ENCODE data around the gene SNTA1. TPM values are rescaled to one million over a fixed set of nuclear protein-coding genes. Genes with fewer than 3 reads are reported as not detected.
A peak's percentile ranks its signal among the peaks of the same experiment; 100 is the strongest.
"Not testable (repeated sequence)": the region's sequence is repeated elsewhere in the genome, so short reads cannot be mapped to it uniquely, and the experiment has no call there.

Gene SNTA1
- total RNA-seq, 1 donor from 2014 or later: 1.1 TPM

DNA sequence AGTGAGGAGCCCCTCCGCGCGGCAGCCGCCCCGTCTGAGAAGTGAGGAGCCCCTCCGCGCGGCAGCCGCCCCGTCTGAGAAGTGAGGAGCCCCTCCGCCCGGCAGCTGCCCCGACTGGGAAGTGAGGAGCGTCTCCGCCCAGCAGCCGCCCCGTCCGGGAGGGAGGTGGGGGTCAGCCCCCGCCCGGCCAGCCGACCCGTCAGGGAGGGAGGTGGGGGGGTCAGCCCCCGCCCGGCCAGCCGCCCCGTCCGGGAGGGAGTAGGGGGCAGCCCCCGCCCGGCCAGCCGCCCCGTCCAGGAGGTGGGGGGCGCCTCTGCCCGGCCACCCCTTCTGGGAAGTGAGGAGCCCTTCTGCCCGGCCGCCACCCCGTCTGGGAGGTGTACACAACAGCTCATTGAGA is 54.2 kb downstream of the SNTA1 start:
- intact Hi-C loops (cut with micrococcal nuclease); H3K4me3 Mint-ChIP-seq (ENCODE audit: low read depth); H3K27ac Mint-ChIP-seq; H3K27me3 Mint-ChIP-seq (ENCODE audit: low read depth); H3K4me1 Mint-ChIP-seq (ENCODE audit: low read depth); H3K9me3 Mint-ChIP-seq; DNase-seq (ENCODE audit: low spot score): not testable (repeated sequence)
- peaks cover 59% of the 10 kb centered on the region for H3K36me3 Mint-ChIP-seq (ENCODE audit: low read depth)

DNA sequence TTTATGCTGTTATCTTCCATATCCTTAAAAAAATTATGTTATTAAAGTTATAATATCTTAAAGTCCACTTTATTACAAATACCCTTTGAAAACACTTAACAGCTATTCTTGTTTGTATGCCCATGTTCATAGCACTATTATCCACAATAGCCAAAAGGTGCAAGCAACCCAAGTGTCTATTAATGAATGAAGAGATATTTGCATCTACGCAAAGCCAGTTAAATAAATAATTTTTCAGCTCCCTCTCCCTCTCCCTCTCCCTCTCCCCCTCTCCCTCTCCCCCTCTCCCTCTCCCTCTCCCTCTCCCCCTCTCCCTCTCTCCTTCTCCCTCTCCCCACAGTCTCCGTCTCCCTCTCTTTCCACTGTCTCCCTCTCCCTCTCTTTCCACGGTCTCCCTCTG is 55.3 kb downstream of the SNTA1 start:
- Mint-ChIP-seq H3K4me1 (ENCODE audit: low read depth) (no peaks in the 10 kb centered on the region), H3K27me3 (ENCODE audit: low read depth) (no peaks in the 10 kb centered on the region), H3K9me3 (no peaks in the 10 kb centered on the region), H3K36me3 (ENCODE audit: low read depth) (peaks cover 55% of the 10 kb centered on the region), H3K27ac (no peak overlapping the region), H3K4me3 (ENCODE audit: low read depth) (no peak overlapping the region)
- no peak for DNase-seq (ENCODE audit: low spot score)
- intact Hi-C loops (cut with micrococcal nuclease): no loop called here

DNA sequence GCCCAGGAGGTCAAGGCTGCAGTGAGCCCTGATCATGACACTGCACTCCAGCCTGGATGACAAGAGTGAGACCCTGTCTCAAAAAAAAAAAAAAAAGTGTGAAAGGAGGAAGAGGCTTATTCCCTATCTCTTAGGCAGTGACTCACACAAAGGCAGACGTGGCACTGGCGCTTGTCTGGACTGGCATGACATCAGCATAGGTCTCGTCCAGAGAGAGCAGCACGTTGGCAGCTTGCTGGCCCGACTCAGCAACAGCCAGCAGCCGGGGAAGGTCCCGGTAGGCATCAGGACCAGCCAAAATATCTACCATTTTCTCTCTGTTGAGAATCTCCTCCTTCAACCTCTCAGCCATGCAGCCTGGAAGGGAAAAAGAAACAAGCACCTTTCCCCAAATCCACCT is 56.4 kb downstream of the SNTA1 start:
- no peaks in the 10 kb centered on the region for H3K9me3 Mint-ChIP-seq
- H3K36me3 Mint-ChIP-seq (ENCODE audit: low read depth): peaks cover 50% of the 10 kb centered on the region
- no peak for DNase-seq (ENCODE audit: low spot score)
- intact Hi-C loops (cut with micrococcal nuclease): no loop called here
- no peak overlapping the region for H3K27ac Mint-ChIP-seq
- no peaks in the 10 kb centered on the region for H3K27me3 Mint-ChIP-seq (ENCODE audit: low read depth)
- H3K4me3 Mint-ChIP-seq (ENCODE audit: low read depth): no peak overlapping the region
- no peaks in the 10 kb centered on the region for H3K4me1 Mint-ChIP-seq (ENCODE audit: low read depth)

DNA sequence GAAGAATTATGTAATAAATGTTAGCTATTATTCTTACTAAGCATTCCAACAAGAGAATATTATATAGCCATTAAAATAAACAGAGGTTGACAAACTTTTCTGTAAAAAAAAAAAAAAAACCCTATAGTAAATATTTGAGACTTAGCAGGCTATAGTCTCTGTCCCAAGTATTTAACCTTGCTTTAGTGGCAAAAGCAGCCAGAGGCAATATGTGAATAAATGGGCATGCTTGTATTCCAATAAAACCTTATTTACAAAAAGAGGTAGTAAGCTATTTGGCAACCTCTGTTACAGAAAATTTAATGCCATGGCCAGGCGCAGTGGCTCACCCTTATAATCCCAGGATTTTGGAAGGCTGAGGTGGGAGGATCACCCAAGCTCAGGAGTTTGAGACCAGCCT is 56.9 kb downstream of the SNTA1 start:
- no peak overlapping the region for H3K4me3 Mint-ChIP-seq (ENCODE audit: low read depth)
- intact Hi-C loops (cut with micrococcal nuclease): no loop called here

DNA sequence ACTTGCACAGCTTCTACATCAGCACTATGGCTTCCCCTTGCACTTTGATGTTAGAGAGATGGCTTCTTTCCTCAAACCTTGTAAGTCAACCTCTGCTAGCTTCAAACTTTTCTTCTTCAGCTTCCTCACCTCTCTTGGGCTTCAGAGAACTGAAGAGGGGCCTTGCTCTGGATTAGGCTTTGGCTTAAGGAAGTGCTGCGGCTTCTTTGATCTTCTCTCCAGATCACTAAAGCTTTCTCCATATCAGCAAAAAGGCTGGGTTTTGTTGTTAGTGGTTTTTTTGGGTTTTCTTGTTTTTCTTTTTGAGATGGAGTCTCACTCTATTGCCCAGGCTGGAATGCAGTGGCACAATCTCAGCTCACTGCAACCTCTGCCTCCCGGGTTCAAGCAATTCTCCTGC is 66.2 kb downstream of the SNTA1 start:
- Mint-ChIP-seq H3K27ac (no peak overlapping the region), H3K9me3 (no peaks in the 10 kb centered on the region), H3K27me3 (ENCODE audit: low read depth) (no peaks in the 10 kb centered on the region), H3K4me3 (ENCODE audit: low read depth) (no peak overlapping the region), H3K36me3 (ENCODE audit: low read depth) (peaks cover 59% of the 10 kb centered on the region), H3K4me1 (ENCODE audit: low read depth) (peaks cover 25% of the 10 kb centered on the region)
- intact Hi-C loops (cut with micrococcal nuclease): no loop called here
- DNase-seq (ENCODE audit: low spot score): no peak

More for the DNA sequence above, 56.9 kb downstream of the SNTA1 start:
- H3K27ac Mint-ChIP-seq: no peak overlapping the region
- H3K4me1 Mint-ChIP-seq (ENCODE audit: low read depth): no peaks in the 10 kb centered on the region
- no peaks in the 10 kb centered on the region for H3K27me3 Mint-ChIP-seq (ENCODE audit: low read depth)
- H3K36me3 Mint-ChIP-seq (ENCODE audit: low read depth): peaks cover 46% of the 10 kb centered on the region
- H3K9me3 Mint-ChIP-seq: no peaks in the 10 kb centered on the region
- DNase-seq (ENCODE audit: low spot score): no peak

DNA sequence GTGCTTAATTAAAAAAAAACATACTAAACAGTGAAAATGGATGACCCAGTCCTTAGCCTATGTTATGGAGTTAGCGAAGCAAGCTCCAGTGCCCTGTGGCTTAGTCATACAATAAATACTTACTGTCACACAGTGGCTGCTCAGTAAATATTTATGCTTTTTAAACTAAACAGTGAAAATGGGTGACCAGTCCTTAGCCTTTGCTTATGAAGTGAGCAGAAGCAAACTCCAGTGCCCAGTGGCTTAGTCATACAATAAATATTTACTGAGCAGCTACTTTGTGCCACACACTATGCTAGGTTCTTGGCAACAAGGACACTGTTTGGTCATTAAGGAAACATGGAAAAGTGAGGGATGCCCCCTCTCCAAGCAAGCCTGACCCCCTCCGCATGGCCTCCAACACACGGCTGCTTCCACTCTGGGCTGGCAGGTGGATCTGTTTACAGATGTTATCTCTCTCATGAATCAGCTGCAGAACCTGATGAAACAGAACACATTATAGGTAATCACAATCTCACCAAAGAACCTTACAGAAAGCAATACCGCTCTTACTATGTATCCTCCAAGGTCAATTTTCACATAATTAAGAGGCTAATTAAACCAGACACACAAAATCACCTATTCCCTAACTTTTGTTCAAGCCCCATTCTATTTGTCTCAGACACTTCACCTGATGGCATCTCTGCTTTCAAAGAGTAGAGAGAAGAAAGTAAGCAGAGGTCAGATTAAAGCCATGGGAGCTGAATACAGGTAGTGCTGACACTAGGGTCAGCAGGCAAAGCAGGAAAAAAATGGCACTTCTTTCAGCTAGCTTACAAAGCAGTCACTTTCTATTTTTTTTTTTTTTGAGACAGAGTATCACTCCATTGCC is 69.6 kb downstream of the SNTA1 start:
- Mint-ChIP-seq H3K27ac (no peak overlapping the region), H3K27me3 (ENCODE audit: low read depth) (no peaks in the 10 kb centered on the region), H3K4me1 (ENCODE audit: low read depth) (peaks cover 37% of the 10 kb centered on the region), H3K4me3 (ENCODE audit: low read depth) (no peak overlapping the region), H3K9me3 (no peaks in the 10 kb centered on the region), H3K36me3 (ENCODE audit: low read depth) (peaks cover 59% of the 10 kb centered on the region)
- intact Hi-C loops (cut with micrococcal nuclease): no loop called here
- DNase-seq (ENCODE audit: low spot score): no peak

DNA sequence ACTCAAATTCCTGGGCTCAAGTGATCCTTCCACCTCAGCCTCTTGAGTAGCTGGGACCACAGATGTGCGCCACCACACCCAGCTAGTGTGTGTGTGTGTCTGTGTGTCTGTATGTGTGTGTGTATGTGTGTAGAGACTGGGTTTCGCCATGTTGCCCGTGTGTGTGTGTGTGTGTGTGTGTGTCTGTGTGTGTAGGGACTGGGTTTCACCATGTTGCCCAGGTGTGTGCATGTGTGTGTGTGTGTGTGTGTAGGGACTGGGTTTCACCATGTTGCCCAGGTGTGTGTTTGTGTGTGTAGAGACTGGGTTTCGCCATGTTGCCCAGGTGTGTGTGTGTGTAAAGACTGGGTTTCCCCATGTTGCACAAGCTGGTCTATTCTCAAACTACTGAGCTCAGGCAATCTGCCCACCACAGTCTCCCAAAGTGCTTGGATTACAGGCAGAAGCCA is 70.5 kb downstream of the SNTA1 start:
- Mint-ChIP-seq H3K9me3 (no peaks in the 10 kb centered on the region), H3K27me3 (ENCODE audit: low read depth) (no peaks in the 10 kb centered on the region), H3K27ac (no peak overlapping the region), H3K36me3 (ENCODE audit: low read depth) (peaks cover 52% of the 10 kb centered on the region), H3K4me1 (ENCODE audit: low read depth) (peaks cover 30% of the 10 kb centered on the region), H3K4me3 (ENCODE audit: low read depth) (no peak overlapping the region)
- DNase-seq (ENCODE audit: low spot score): no peak
- intact Hi-C loops (cut with micrococcal nuclease): no loop called here

DNA sequence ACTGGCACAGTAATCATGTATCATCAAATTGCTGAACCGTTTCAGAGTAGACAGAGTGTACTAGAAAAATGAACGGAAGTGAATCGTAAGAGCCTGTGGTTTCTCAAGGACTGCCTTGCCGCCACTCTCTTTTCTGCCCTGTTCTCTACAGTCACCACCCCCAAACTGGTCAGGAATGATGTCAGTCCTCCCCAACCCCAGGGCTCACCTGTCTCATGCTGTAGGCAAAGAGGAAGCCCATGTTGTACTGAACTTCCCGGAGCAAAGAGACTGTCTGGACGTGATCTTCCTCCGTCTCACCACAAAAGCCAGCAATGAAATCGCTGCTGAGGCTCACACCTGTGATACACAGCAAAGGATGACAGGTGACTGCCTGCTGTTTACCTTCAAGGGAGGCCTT is 73.3 kb downstream of the SNTA1 start:
- H3K27ac Mint-ChIP-seq: peak overlapping the region; percentile 76
- no peaks in the 10 kb centered on the region for H3K9me3 Mint-ChIP-seq
- H3K36me3 Mint-ChIP-seq (ENCODE audit: low read depth): peaks cover 56% of the 10 kb centered on the region
- no peaks in the 10 kb centered on the region for H3K27me3 Mint-ChIP-seq (ENCODE audit: low read depth)
- peak overlapping the region; percentile 13 for H3K4me3 Mint-ChIP-seq (ENCODE audit: low read depth)
- intact Hi-C loops (cut with micrococcal nuclease): no loop called here
- DNase-seq (ENCODE audit: low spot score): peak; percentile 25
- H3K4me1 Mint-ChIP-seq (ENCODE audit: low read depth): peaks cover 23% of the 10 kb centered on the region

DNA sequence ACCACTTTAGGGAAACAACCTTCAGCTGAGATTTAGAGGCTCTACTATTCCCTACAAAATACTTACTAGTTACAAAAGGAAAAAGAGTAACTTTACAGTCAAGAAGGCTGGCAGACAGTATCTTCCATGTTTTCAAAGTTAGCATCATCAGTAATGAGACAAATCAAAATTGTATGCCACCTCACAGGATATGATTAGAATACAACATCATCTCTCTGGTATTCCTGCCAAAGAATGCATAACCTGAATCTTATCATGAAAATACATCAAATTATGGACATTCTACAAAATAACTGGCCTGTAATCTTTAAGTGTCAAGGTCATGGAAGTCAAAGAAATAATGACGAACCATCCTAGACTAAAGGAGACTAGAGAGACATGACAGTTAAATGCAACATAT is 80.7 kb downstream of the SNTA1 start:
- Mint-ChIP-seq H3K27ac (no peak overlapping the region), H3K4me1 (ENCODE audit: low read depth) (no peaks in the 10 kb centered on the region)
- DNase-seq (ENCODE audit: low spot score): no peak

DNA sequence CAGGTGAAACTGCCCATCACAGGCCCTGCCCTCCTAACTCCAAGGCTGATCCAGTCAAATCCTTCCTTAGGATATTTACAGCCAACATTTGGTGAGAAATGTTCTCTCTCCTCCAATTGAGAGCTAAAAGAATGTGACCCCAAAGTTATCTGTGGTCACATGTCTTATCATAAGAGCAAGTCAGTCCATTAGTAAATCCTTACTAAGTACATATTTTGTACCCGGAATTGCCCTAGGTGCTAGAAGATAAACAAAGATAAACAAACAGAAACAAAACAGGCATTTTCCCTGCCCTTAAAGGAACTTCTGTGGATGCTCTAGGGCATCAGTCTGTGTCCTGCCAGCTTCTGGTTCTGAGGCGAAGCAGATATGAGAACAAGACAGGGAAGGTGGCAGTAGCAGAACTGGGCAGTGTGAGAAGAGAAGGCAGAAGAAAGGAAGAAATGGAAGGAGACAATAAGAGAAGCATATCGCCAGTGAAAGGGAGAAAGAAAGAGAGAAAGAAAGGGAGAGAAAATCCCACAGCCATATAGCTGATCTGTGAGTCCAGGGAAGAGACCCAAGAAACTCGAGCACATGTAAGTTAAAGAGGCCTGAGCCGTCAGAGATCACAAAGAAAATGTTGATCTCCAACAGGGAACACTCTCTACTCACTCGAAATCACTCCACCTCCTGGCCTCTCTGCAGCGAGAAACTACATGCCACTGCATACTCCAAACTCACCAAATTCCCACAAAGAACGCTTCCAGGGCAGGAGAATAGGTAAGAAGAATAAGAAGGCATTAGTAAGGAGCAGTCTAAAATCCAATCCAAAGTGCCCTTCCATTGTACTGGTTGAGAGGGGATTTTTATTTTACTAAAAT is 83.9 kb downstream of the SNTA1 start:
- intact Hi-C loops (cut with micrococcal nuclease): no loop called here
- Mint-ChIP-seq H3K4me3 (ENCODE audit: low read depth) (no peak overlapping the region), H3K27me3 (ENCODE audit: low read depth) (no peaks in the 10 kb centered on the region), H3K36me3 (ENCODE audit: low read depth) (peaks cover 51% of the 10 kb centered on the region), H3K4me1 (ENCODE audit: low read depth) (no peaks in the 10 kb centered on the region), H3K27ac (no peak overlapping the region), H3K9me3 (no peaks in the 10 kb centered on the region)
- DNase-seq (ENCODE audit: low spot score): no peak

More for the DNA sequence above, 80.7 kb downstream of the SNTA1 start:
- Mint-ChIP-seq H3K27me3 (ENCODE audit: low read depth) (no peaks in the 10 kb centered on the region), H3K36me3 (ENCODE audit: low read depth) (peaks cover 68% of the 10 kb centered on the region), H3K4me3 (ENCODE audit: low read depth) (no peak overlapping the region), H3K9me3 (no peaks in the 10 kb centered on the region)
- intact Hi-C loops (cut with micrococcal nuclease): no loop called here

Other genes starting within 250 kb of the SNTA1 start
- gene BPIFA3, start 226.4 kb downstream of the SNTA1 start, total RNA-seq: not detected in 2 replicates
- gene BPIFA1, start 207.8 kb downstream of the SNTA1 start, total RNA-seq: not detected in 2 replicates
- gene BPIFB1, start 160.5 kb downstream of the SNTA1 start, total RNA-seq: not detected in 2 replicates
- gene CDK5RAP1, start 42.2 kb downstream of the SNTA1 start, total RNA-seq: 40.3 and 40.7 TPM in 2 replicates
- gene CBFA2T2, start 46.3 kb upstream of the SNTA1 start, total RNA-seq: 11.8 and 14.4 TPM in 2 replicates
- 0.27 and 0.28 TPM in 2 replicates for gene C20orf144, start 218.6 kb upstream of the SNTA1 start, total RNA-seq
- 2.6 and 3.3 TPM in 2 replicates for gene ACTL10, start 223.2 kb upstream of the SNTA1 start, total RNA-seq
- 27.0 and 30.1 TPM in 2 replicates for gene NECAB3, start 230.7 kb upstream of the SNTA1 start, total RNA-seq
- gene E2F1, start 242.6 kb upstream of the SNTA1 start, total RNA-seq: 63.8 and 64.2 TPM in 2 replicates

Measured in activated T-helper 2 cell treated with anti-CD3 and anti-CD28 coated beads, Interferon-gamma antibody, Interleukin-2, Interleukin-4, amounts not matched to agents 10 μg/mL and 5 μg/mL and 100 μg/mL, durations not matched to agents 14 hours and 24 hours and 36 hours (primary cell).